GM19467 (cell line): ENCODE measurements around the gene LBHD1.
"Not testable (repeated sequence)": the region's sequence is repeated elsewhere in the genome, so short reads cannot be mapped to it uniquely, and the experiment has no call there.

ENCODE experiments used
- ATAC-seq: cut with Tn5 transposase; IDR thresholded peaks from one replicate; pipeline ENCODE4 v1.9.1; 2021; ENCODE audit warnings: mild to moderate bottlenecking, moderate library complexity; ENCODE audit not compliant: unreplicated experiment

LBHD1 gene

DNA sequence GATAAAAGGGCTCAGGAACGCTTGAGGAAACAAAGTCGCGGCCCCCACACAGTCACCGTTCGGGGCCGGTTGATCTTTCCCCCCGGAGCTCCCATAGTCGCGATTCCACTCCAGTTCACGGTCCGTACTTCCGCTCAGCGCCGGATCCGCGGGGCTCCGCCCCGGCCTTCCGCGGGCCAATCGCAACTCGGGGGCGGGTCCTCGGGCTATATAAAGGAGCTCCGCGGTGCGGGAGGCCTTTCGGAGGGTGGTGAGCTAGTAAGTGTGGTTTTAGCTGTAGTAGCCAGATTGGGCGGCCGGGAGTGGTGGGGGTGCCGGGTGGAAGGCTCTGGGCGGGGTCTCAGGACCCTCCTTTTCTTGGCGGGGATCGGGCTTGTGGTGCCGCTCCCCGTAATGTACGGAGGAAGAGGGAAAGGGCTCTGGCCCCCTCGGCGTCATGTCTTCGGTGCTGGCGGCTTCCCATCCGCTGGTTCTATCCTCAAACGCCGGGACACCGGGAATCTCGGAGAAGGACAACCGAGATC, 6.9 kb downstream of the LBHD1 start, which contains the start of the genes C11orf98 and CSKMT:
Gene C11orf98, minus strand, starts transcription at position 136 of the 524 bp plus-strand sequence. Its CDS starts 41 bp downstream, at position 95.
Gene CSKMT, plus strand, starts transcription at position 238 of the 524 bp plus-strand sequence. CDS start 568 bp downstream, outside the sequence.
- ATAC-seq, result peak; percentile 80

- ATAC-seq, result peak; percentile 23
Observed at GRCh38 chr11:62664405-62665074, 7.5 kb downstream of the LBHD1 start.

DNA sequence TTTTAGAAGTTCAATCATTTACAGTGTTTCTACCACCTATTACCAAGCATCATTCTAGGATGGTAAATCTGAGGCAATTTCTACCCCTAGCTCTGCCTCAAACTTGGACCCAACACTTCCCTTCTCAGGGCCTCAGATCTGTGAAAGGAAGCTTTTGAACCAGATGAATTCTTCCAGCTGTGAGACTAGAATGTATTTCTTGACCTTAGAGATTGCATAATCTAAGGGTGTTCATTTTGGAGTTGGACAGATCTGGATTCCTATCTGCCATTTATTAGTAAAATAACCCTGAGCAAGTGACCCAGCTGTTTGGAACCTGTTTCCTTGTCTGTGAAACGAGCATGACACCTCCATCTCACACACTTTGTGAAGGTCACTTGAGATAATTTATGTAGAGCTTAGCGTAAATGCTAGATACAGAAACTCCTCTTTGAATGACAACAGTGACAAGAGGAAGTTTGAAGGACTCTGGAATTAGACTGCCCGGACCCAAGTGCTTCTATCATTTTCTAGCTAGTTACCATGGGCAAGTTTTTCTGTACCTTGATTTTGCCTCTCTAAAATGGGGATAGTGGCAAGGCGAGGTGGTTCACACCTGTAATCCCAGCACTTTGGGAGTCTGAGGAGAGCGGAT, 15.2 kb downstream of the LBHD1 start:
- no peak for ATAC-seq

GRCh38 chr11:62654297-62654696, 17.8 kb downstream of the LBHD1 start:
- no peak for ATAC-seq

DNA sequence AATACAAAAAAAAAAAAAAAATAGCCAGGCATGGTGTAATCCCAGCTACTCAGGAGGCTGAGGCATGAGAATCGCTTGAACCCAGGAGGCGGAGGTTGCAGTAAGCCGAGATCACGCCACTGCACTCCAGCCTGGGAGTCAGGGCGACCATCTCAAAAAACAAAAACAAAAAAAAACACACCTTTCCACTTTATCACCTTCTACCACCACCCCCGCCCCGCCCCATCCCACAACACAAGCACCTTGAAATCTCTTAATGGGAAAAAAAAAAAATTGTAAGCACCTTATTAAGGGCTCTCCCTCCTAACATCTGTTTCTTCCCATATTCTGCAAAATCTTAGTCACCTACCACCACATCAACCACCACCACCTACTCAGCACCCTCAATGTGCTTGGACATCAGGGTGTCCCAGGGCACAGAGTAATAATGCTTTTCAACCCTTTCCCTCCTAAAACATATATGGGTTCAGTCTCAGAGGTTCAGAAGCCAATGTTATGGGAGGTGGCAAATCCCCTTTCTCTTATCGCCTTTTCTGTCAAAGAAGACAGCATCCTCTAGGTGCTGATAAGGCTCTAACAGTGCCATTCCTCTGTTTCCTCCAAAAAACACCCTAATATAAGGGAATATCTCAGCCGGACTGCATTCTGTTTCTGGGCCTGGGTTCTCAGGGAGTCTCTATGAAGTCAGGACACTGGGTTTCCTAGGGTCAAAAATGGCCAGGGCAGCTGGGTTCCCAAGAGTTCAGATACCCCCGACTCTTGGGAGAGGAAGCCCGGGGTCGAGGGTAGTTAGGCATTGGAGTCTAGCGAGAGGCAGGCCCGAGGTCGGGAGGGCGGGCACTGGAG, 19.7 kb downstream of the LBHD1 start:
- ATAC-seq, result no peak

DNA sequence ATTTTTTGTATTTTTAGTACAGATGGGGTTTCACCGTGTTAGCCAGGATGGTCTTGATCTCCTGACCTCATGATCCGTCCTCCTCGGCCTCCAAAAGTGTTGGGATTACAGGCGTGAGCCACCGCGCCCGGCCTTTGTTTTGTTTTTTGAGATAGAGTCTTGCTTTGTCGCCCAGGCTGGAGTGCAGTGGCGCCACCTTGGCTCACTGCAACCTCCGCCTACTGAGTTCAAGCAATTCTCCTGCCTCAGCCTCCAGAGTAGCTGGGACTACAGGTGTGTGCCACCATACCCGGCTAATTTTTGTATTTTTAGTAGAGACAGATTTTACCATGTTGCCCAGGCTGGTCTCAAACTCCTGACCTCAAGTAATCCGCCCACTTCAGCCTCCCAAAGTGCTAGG, 21.8 kb downstream of the LBHD1 start:
- ATAC-seq, result not testable (repeated sequence)

DNA sequence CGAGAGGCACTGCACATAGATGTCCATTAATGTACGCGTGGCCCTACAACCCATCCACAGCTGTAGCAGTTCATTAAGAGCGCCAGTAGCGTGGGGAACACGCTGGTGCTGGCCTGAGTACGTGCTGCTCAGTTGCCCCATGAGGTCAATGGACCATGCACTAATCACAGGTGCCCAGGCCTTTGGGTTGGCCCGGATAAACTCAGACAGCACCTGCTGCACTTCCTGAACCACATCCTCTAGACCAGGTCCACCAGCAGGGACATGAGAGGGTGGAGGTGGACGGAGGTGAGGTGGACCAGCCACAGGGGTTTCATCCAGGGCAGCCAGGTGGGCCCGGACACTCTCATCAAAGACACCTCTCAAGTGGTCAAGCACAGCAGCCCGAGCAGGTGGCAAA, 22.6 kb downstream of the LBHD1 start:
- ATAC-seq, result no peak

DNA sequence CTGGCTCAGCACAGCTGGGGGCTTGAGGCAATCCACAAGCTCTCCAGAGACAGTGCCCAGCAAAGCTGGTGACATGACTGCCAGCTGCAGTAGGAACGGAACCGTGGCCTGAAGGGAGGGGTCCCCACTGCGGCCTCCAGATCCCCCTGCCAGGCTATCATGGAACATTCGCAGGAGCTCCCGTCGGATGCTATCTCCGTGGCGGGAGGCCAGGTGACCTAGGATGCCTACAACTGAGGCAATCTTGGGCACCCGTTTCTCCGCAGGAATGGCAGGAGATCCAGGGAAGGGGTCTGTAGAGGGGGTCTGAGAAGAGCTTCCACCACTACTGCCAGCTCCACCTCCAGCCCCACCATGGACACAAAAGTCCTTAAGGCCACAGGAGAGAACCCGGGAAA, 23.1 kb downstream of the LBHD1 start:
- ATAC-seq, result no peak

- no peak for ATAC-seq
Observed at GRCh38 chr11:62648185-62648966, 23.7 kb downstream of the LBHD1 start.

GRCh38 chr11:62647609-62648005, 24.5 kb downstream of the LBHD1 start:
- ATAC-seq, result no peak

DNA sequence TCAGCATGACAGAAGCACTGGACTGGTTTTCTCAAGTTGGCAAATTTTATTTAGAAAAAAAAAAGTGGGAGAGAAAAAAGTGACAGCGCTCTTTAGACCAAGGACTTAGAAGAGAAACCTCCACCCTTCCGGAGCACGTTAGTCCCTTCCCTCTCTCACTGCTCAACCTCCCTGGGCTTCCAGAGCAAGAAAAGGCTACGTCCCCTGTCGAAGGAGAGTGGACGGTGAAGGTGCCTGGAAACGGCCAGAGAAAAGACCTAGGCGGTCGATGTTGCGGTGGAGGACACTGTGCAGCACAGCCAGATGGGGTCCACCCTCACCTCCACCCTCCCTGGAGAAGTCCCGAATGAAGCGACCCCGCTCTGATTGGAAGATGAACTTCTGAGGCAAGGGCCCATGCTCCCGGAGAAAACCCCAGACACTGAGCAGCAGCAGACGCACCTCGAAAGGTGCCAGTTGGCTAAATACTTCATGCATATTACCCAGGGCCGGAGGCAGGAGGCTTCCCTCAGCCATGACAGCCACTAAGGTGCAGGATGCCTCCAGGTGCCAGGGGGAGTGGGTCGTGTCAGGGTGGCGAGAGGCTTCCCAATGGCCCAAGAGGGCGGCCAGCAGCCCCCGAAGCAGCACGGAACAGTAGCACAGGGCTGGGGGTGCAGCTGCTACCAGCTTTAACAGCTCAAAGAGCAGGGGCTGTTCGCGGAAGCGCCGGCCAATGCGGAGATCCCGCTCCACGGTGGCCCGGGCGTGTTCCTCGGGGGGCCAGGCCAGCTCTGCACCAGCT, 25.1 kb downstream of the LBHD1 start:
- no peak for ATAC-seq

GRCh38 chr11:62645946-62646824, 25.9 kb downstream of the LBHD1 start, which contains the start of gene GANAB:
Gene GANAB (minus strand): TSS chr11:62646613. CDS start chr11:62646599, 14 bp downstream.
- peak; percentile 81 for ATAC-seq

DNA sequence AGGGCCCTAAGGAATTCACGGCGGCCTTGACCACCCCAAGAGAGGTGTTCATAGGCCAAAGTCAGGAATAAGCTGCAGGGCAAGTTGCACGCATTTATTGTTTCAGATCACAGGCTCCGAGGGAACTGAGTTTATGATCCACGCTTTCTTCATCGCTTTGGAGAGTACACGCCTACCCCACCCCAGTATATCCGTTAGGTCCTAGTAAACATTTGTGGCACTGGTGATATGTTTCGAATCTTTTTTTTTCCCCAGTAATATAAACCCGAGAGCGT, 26.5 kb downstream of the LBHD1 start:
- no peak for ATAC-seq

DNA sequence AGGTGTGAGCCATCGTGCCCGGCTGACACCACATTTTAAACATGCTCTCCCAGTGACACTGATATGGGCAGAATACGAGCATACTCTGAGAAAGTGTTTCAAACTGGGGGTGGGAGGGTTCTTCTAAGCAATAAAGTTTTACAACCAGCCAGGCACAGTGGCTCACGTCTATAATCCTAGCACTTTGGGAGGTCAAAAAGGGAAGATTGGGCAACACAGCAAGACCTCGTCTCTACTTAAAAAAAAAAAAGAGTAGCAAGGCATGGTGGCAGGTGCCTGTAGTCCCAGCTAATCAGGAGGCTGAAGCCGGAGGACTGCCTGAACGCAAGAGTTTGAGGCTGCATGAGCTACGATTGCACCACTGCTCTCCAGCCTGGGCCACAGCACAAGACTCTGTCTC, 27.8 kb downstream of the LBHD1 start:
- ATAC-seq, result no peak

GRCh38 chr11:62632492-62632891, 39.6 kb downstream of the LBHD1 start:
- no peak for ATAC-seq

DNA sequence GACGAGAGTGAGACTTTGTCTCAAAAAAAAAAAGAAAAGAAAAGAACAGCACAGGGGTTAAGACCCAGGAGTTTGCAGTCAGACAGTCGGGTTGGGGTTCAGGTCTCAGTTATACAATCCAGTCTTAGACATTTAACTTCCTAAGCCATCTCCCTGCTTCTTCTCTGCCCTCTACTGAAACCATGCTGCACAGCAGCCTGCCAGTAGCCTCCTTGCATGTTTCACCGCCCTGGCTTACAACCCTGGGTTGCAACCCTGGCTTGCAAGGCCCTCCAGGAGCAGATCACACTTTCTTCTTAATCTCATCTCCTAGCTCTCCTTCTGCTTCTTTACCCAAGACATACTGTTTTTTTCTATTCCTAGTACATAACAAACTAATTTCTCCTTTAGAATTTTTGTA, 44.4 kb downstream of the LBHD1 start:
- no peak for ATAC-seq

- ATAC-seq, result no peak
Observed at GRCh38 chr11:62622476-62623089, 49.5 kb downstream of the LBHD1 start.
